Gastrocnemius medialis (tissue), 4 donors: ENCODE results near the gene CLEC3B. TPM values are rescaled to one million over a fixed set of nuclear protein-coding genes. Genes with fewer than 3 reads are reported as not detected.

Experiments used
- ATAC-seq, 2 donors: fragments of 150-250 bp; one replicate each; pipeline ENCODE4 v1.9.1; 2016
- DNase-seq, 2 donors: peaks; one replicate each; pipeline ENCODE4 v3.0.0-alpha.2; 2019
- H3K27ac ChIP-seq, 4 donors: fragments of 200-600 bp; sonication (generic); 1 replicate in 1 of 4; 2 replicates in 3 of 4; pipeline ENCODE4 v1.5.1; 2016 to 2018; ENCODE audit warnings: mild to moderate bottlenecking in 2 of 4, moderate library complexity in 1 of 4
- H3K27me3 ChIP-seq, 3 donors: fragments of 200-600 bp; sonication (generic) in 2 of 3; 1 replicate in 1 of 3; 2 replicates in 2 of 3; pipeline versions ENCODE4 v1.5.1 to v1.6.0; 2016 to 2019; ENCODE audit warnings: mild to moderate bottlenecking in 1 of 3, moderate library complexity in 1 of 3
- H3K36me3 ChIP-seq, 2 donors: fragments of 200-600 bp; sonication (generic) in 1 of 2; one replicate each; pipeline ENCODE4 v1.5.1; 2017 to 2018
- H3K4me1 ChIP-seq, 2 donors: fragments of 200-600 bp; sonication (generic) in 1 of 2; one replicate each; pipeline ENCODE4 v1.5.1; 2016 to 2017; ENCODE audit warnings: mild to moderate bottlenecking in 2 of 2
- H3K4me3 ChIP-seq, 4 donors: fragments of 200-600 bp; sonication (generic) in 3 of 4; 1 replicate in 1 of 4; 2 replicates in 3 of 4; pipeline ENCODE4 v1.5.1; 2016 to 2019; ENCODE audit warnings: mild to moderate bottlenecking in 2 of 4
- H3K9me3 ChIP-seq, 3 donors: fragments of 200-600 bp; sonication (generic) in 2 of 3; 1 replicate in 1 of 3; 2 replicates in 2 of 3; pipeline ENCODE4 v1.5.1; 2016 to 2019
- POLR2A ChIP-seq, 2 donors: fragments of 450-650 bp; IDR thresholded peaks; one replicate each; pipeline ENCODE4 v1.6.1; 2017; ENCODE audit warnings: antibody characterized with exemption in 2 of 2, mild to moderate bottlenecking in 2 of 2, moderate library complexity in 2 of 2
- in situ Hi-C, 4 donors: fragments of 200-750 bp; cut with MboI; loops; one replicate each; pipeline versions ENCODE4 v1.15.0 to v1.8.0; 2017; ENCODE audit warnings: low sequenced_read_pairs in 4 of 4
- intact Hi-C: fragments of 100-400 bp; cut with DNase I; formaldehyde crosslinking; loops from one replicate; pipeline ENCODE4 v1.15.1; 2023; ENCODE audit warnings: low total_unique reads
- total RNA-seq, 4 donors: library from RNA; depleted of rRNA; stranded (reverse); fragments of >200 nt; gene quantifications; one replicate each; pipeline versions ENCODE4 v1.1.0 to v1.2.3, GENCODE V29; 2016
- TF ChIP-seq, protein P1 (sequence below), 5 experiments: fragments of 450-650 bp in 3 of 5; fragments of 200-600 bp in 2 of 5; sonication (generic) in 2 of 5; IDR thresholded peaks in 4 of 5; conservative IDR thresholded peaks in 1 of 5; 1 replicate in 4 of 5; 2 replicates in 1 of 5; pipeline ENCODE4 v1.5.1; 2016 to 2019; ENCODE audit warnings: antibody characterized with exemption in 5 of 5, mild to moderate bottlenecking in 3 of 5, moderate library complexity in 3 of 5

CLEC3B gene
- total RNA-seq, 4 donors from 2014 or later, result 14.5 to 23.4 (median 20.7) TPM

DNA sequence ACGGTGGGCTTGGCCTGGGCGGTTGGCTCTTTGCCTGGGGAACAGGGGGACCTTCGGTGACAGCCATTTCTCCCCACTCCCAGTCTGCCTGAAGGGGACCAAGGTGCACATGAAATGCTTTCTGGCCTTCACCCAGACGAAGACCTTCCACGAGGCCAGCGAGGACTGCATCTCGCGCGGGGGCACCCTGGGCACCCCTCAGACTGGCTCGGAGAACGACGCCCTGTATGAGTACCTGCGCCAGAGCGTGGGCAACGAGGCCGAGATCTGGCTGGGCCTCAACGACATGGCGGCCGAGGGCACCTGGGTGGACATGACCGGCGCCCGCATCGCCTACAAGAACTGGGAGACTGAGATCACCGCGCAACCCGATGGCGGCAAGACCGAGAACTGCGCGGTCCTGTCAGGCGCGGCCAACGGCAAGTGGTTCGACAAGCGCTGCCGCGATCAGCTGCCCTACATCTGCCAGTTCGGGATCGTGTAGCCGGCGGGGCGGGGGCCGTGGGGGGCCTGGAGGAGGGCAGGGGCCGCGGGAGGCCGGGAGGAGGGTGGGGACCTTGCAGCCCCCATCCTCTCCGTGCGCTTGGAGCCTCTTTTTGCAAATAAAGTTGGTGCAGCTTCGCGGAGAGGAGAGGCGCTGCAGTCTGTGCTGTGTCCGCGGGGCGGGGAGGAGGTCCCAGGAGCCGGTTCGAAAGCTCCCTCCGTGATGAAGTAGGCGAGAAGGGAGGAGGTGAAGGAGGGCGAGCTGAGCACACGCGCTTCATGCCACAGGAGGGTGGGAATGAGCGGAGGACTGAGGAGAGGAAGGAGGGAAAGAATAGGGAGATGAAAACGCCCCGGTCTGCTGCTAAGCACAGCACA is 9.6 kb downstream of the CLEC3B start:
- in situ Hi-C loops, result loop anchor here (5.0 to 25.0 kb wide), 4 partner anchors 177 to 627 kb away; no protein-coding TSS in a partner anchor

GRCh38 chr3:45037720-45038455 is 11.8 kb downstream of the CLEC3B start:
- Histone ChIP-seq H3K27ac (peak overlapping the region in 3 of 4 donors; percentile 13 to 53 (median 30)), H3K4me1 (peaks cover 0 to 22% of the 10 kb centered on the region in 2 donors)
- TF ChIP-seq, protein P1, sequence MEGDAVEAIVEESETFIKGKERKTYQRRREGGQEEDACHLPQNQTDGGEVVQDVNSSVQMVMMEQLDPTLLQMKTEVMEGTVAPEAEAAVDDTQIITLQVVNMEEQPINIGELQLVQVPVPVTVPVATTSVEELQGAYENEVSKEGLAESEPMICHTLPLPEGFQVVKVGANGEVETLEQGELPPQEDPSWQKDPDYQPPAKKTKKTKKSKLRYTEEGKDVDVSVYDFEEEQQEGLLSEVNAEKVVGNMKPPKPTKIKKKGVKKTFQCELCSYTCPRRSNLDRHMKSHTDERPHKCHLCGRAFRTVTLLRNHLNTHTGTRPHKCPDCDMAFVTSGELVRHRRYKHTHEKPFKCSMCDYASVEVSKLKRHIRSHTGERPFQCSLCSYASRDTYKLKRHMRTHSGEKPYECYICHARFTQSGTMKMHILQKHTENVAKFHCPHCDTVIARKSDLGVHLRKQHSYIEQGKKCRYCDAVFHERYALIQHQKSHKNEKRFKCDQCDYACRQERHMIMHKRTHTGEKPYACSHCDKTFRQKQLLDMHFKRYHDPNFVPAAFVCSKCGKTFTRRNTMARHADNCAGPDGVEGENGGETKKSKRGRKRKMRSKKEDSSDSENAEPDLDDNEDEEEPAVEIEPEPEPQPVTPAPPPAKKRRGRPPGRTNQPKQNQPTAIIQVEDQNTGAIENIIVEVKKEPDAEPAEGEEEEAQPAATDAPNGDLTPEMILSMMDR (IDR thresholded peaks at IDR 0.05 in 4 of 5, conservative IDR thresholded peaks at IDR 0.05 in 1 of 5), result peak; percentile 92 to 98 (median 93)
- no peak for TF ChIP-seq POLR2A (IDR thresholded peaks at IDR 0.05)

More for the DNA sequence above, 9.6 kb downstream of the CLEC3B start:
- TF ChIP-seq, protein P1 (IDR thresholded peaks at IDR 0.05 in 4 of 5, conservative IDR thresholded peaks at IDR 0.05 in 1 of 5), result no peak
- TF ChIP-seq POLR2A (IDR thresholded peaks at IDR 0.05), result no peak
- Histone ChIP-seq H3K36me3 (no peaks in the 10 kb centered on the region), H3K4me3 (peak overlapping the region in 3 of 4 donors; percentile 6 to 21 (median 6)), H3K9me3 (no peaks in the 10 kb centered on the region), H3K27me3 (no peaks in the 10 kb centered on the region), H3K4me1 (peaks cover 0 to 10% of the 10 kb centered on the region in 2 donors), H3K27ac (peak overlapping the region; percentile 15 to 54 (median 32))
- intact Hi-C loops, result loop anchor here (5.0 to 10.0 kb wide), 4 partner anchors 77 to 629 kb away; no protein-coding TSS in a partner anchor
- DNase-seq (no peak), ATAC-seq (no peak)

GRCh38 chr3:45041666-45042065 is 15.6 kb downstream of the CLEC3B start:
- H3K9me3 ChIP-seq, result no peaks in the 10 kb centered on the region
- H3K27me3 ChIP-seq, result no peaks in the 10 kb centered on the region
- DNase-seq, result no peak
- no peak overlapping the region for H3K4me3 ChIP-seq
- H3K27ac ChIP-seq, result no peak overlapping the region
- TF ChIP-seq, protein P1 (IDR thresholded peaks at IDR 0.05 in 4 of 5, conservative IDR thresholded peaks at IDR 0.05 in 1 of 5), result no peak
- no peak for TF ChIP-seq POLR2A (IDR thresholded peaks at IDR 0.05)
- peaks cover 0 to 18% of the 10 kb centered on the region in 2 donors for H3K4me1 ChIP-seq
- H3K36me3 ChIP-seq, result no peaks in the 10 kb centered on the region
- no peak for ATAC-seq
- intact Hi-C loops (no loop called here), in situ Hi-C loops (loop anchor here (5.0 to 25.0 kb wide), 7 partner anchors 161 to 621 kb away; no protein-coding TSS in a partner anchor)

More at GRCh38 chr3:45037720-45038455, 11.8 kb downstream of the CLEC3B start:
- Histone ChIP-seq H3K4me3 (no peak overlapping the region), H3K9me3 (no peaks in the 10 kb centered on the region), H3K27me3 (no peaks in the 10 kb centered on the region), H3K36me3 (no peaks in the 10 kb centered on the region)
- intact Hi-C loops (loop anchor here (1.0 to 10.0 kb wide), 6 partner anchors 17 to 627 kb away; no protein-coding TSS in a partner anchor), in situ Hi-C loops (loop anchor here (5.0 to 25.0 kb wide), 4 partner anchors 174 to 624 kb away; no protein-coding TSS in a partner anchor)
- ATAC-seq (peak; percentile 88 to 91), DNase-seq (peak; percentile 87 to 93)

GRCh38 chr3:45042162-45042561 is 16.1 kb downstream of the CLEC3B start:
- DNase-seq (no peak), ATAC-seq (no peak)
- TF ChIP-seq POLR2A (IDR thresholded peaks at IDR 0.05), result no peak
- TF ChIP-seq, protein P1 (IDR thresholded peaks at IDR 0.05 in 4 of 5, conservative IDR thresholded peaks at IDR 0.05 in 1 of 5), result no peak
- no peak overlapping the region for H3K27ac ChIP-seq
- intact Hi-C loops, result no loop called here
- H3K4me3 ChIP-seq, result no peak overlapping the region
- in situ Hi-C loops, result loop anchor here (5.0 to 25.0 kb wide), 7 partner anchors 160 to 620 kb away; no protein-coding TSS in a partner anchor
- no peaks in the 10 kb centered on the region for H3K27me3 ChIP-seq
- H3K36me3 ChIP-seq, result no peaks in the 10 kb centered on the region
- H3K4me1 ChIP-seq, result peaks cover 0 to 18% of the 10 kb centered on the region in 2 donors
- H3K9me3 ChIP-seq, result no peaks in the 10 kb centered on the region
